Cortex of kidney (tissue), 1 donor: ENCODE data around the gene DIS3.
"Not testable (repeated sequence)": the region's sequence is repeated elsewhere in the genome, so short reads cannot be mapped to it uniquely, and the experiment has no call there.

Source experiments
- DNase-seq: peaks from one replicate; lab custom pipeline; 2025; lab: John Stamatoyannopoulos, UW

Gene DIS3, protein sequence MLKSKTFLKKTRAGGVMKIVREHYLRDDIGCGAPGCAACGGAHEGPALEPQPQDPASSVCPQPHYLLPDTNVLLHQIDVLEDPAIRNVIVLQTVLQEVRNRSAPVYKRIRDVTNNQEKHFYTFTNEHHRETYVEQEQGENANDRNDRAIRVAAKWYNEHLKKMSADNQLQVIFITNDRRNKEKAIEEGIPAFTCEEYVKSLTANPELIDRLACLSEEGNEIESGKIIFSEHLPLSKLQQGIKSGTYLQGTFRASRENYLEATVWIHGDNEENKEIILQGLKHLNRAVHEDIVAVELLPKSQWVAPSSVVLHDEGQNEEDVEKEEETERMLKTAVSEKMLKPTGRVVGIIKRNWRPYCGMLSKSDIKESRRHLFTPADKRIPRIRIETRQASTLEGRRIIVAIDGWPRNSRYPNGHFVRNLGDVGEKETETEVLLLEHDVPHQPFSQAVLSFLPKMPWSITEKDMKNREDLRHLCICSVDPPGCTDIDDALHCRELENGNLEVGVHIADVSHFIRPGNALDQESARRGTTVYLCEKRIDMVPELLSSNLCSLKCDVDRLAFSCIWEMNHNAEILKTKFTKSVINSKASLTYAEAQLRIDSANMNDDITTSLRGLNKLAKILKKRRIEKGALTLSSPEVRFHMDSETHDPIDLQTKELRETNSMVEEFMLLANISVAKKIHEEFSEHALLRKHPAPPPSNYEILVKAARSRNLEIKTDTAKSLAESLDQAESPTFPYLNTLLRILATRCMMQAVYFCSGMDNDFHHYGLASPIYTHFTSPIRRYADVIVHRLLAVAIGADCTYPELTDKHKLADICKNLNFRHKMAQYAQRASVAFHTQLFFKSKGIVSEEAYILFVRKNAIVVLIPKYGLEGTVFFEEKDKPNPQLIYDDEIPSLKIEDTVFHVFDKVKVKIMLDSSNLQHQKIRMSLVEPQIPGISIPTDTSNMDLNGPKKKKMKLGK

DNA sequence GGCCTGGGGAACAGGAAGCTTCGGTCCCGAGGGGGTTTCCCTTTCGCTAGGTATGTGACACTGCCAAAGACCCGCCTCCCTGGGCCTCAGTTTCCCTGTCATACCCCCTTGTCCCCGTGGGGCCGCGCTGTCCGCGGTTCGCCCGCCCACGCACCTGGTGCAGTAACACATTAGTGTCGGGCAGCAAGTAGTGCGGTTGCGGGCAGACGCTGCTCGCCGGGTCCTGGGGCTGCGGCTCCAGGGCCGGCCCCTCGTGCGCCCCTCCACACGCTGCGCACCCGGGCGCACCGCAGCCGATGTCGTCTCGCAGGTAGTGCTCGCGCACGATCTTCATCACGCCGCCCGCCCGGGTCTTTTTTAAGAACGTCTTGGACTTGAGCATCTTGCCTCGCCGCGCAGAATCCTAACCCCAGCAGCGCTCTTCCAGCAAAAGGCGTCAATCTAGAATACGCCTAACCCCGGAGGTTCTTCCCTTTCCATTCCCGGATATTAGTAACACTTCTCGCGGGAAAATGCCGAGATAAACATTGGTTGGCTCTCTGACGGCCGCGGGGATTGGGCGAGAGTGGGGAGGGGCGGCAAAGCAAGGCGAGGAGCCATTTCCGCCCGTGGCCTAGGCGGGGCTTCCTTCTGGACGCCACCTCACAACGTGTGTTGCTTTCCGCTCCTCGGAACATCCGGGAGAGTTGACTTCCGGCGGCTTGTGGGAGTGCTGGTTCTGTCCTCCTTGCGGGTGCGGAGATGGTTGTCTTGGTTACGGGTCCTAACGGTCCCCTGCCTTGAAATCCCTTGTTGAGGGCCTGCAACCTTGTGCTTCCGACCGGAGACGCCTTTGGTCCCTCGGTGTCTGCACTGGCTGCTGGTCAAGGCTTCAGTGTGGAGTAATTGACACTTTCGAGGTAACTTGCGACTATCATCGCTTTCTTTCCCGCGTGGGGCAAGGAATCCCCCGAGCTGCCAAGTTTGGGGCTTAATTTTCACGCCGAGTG is at the start of gene DIS3, which contains the start of gene PIBF1:
DIS3 (minus strand) TSS at position 450 of the 989 bp plus-strand sequence; CDS start at position 382, 68 bp downstream.
PIBF1 (plus strand) TSS at position 683 of the 989 bp plus-strand sequence. CDS start 1,337 bp downstream, outside the sequence.
- no peak for DNase-seq

DNA sequence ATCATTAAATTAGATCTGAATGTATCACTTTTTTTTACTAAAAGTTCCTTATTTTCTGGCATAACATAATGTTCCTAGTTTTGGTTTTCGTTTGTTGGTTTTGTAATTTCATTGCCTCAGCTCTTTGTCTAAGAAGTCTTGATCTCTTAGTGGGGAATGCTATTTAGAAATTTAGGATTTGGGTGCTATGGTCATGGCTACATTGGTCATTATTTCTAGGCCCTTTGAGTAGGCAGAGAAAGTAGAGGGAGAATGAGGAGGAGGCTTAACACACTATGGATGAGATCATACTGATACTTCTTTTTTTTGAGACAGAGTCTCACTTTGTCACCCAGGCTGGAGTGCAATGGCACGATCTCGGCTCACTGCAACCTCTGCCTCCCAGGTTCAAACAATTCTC is 42.0 kb upstream of the DIS3 start:
- DNase-seq: no peak

DNA sequence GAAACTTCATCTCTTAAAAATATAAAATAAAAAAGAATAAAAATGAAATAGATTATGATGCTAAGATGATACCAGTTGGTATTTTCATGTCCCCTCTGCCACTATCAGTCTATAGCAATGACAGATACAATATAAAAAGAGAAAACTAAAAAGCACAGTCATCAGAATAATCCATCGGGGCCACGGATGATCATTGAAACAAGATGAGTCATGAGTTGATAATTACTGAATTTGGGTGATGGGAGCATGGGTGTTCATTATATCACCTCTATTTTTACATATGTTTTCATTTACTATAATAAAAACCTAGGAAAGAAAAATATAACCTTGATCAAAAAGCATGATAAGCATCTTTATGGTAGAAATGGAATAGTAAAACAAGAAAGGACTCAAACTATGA is 41.4 kb upstream of the DIS3 start:
- DNase-seq: no peak

DNA sequence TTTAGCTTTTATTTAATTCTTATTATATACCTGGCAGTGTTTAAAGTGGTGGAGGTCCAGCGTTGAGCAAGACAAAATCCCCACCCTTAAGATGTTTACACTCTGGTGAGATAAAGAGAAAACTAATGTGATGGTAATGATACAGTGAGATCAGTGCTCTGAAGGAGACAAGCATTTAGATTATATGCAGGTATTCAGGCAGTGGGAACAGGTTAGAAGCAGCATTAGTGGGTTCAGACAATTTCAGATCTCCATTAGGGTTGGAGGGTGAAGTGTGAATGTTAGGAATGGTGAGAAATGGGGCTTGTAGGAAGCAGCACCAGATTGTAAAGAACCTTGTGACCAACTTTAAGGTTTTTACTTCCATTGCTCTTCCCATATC is 39.2 kb upstream of the DIS3 start:
- DNase-seq: no peak

DNA sequence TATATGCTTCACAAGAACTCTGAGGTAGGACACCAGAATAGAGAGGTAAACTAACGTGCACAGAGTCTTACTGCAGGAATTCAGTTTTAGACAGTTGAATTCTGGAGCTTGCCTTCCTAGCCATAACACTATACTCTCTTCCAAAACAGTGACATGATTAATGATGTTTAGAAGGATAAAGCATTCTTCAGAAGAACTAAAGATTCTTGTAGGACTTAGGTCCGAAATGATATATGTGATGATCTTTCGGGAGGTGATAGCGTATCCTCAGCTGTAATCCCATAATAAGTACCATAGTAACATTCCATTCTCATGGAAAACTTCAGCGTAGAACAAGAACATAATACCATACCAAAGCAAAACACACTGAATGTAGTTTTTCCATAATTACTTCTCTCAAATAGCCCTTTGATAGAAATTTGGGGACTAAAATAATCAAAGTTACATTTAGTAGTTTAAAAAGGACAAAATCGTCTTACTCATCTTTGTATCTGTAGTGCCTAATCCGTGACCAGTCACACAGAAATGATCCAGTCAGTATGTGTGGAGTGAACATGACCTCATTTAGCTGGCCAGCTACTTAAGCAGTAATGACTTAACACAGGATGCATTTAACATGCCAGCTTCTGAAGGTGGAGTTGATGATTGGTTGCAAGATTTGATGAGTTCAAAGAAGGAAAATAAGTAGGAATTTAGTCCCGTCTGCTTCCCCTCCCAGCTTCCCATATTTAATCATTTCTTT is 38.6 kb upstream of the DIS3 start:
- no peak for DNase-seq

DNA sequence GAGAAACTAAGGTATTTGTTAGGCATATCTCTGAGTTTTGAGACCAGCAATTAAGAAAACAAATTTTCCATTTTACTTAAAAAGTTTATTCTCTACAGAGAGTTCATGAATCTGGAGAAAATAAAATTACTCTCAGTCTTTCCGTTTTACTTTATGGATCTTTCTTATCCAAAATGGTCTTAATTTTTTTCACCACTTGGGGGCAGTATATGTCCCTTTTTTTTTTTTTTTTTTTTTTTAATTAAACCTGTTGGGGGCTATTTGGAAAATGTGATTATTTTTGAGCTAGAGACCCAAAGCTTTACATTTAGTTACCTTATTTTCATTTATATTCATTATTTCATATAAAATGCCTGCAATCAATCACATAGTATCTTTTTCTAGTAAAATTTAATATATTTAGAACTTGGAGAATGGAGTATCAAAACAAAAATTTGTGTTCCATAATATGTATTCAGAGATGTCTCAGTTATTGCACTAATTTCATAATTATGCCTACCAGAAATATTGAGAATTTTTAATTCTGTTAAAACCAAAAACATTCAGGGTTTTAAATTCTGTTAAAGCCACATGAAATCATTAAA is 27.3 kb upstream of the DIS3 start:
- DNase-seq: no peak

DNA sequence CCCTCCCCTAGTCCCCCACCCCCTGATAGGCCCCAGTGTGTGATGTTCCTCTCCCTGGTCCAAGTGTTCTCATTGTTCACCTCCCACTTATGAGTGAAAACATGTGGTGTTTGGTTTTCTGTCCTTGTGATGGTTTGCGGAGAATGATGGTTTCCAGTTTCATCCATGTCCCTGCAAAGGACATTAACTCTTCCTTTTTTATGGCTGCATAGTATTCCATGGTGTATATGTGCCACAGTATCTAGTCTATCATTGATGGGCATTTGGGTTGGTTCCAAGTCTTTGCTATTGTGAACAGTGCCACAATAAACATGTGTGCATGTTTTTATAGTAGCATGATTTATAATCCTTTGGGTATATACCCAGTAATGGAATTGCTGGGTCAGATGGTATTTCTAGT is 24.8 kb upstream of the DIS3 start:
- not testable (repeated sequence) for DNase-seq

DNA sequence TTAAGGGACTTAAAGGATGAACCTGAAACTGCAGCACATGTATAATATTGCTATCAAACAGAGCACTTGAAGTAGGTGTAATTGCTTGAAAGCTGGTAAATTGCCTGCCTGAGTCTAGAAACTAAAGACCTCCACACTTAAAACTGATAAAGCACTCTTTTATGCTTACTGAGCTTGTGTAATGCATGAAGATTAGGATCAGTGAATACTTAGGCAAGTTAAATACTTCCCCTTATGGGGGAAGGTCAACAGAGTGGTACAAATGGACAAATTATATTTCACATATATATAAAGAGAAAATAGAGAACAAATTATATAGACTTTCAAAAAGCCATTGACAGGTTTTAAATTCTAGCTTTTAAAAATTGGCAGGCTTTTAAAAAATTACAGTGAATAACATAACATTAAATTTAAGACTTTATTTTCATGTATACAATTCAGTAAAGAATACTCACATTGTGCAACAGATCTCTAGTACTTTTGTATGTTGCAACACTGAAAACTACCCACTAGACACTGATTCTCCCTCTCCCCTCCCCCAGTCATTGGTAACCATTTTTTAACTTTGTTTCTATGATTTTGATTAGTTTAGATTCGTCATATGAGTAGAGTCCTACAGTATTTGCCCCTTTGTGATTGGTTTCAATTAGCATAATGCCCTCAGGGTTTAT is 24.1 kb upstream of the DIS3 start:
- no peak for DNase-seq

DNA sequence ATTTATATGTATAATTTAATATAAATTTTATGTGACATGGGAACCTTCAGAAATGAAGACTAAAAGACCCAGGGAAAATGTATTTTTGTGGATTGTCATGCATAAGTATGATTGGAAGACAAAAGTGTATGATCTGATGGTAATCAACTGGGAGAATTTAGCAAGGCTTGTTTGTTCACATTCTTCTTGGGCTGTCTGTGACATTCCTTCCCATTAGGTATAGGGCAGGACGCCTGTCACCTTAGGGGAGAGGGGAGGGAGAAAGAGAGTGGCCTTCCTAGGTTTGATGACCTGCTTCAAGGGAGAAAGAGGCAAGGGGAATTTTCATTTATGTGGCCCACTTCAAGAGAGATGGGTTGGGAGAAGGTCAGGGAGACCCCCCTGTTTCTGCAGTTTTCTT is 22.6 kb upstream of the DIS3 start:
- DNase-seq: no peak

DNA sequence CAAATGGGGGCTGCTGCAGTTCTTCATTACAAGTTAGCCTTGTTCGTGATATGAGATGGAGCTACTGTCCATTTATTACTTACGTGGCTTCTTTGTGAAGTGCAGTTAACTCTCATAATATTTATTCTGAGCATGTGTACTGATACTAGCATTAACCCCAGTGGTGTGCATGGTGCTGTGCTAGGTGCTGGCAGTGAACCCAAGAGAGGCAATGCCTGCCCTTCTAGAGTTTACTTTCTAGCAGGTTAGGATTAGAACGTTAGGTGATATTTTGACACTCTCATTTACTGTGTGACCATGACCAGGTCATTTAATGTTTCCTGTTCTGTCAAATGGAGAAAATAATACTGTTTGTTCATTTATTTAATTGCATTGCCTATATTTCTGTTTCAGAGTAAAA is 17.1 kb upstream of the DIS3 start:
- DNase-seq: no peak

DNA sequence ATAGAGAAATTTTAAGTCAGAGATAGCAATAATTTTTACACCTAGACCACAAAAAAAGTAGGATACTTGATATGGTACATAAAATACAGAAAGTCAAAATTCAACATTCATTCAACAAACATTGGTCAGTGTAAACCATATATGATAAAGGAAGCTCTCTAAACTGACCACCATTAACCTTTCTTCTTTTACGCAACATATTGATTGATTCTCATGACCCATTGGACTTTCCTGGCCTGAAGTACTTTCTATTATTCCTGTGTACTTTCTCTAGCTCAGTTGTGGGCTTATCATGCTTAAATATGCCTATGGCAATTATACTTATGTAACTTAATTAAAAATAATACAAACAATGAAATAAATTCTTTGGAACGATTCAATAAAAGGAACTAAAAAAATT is 10.9 kb upstream of the DIS3 start:
- no peak for DNase-seq

DNA sequence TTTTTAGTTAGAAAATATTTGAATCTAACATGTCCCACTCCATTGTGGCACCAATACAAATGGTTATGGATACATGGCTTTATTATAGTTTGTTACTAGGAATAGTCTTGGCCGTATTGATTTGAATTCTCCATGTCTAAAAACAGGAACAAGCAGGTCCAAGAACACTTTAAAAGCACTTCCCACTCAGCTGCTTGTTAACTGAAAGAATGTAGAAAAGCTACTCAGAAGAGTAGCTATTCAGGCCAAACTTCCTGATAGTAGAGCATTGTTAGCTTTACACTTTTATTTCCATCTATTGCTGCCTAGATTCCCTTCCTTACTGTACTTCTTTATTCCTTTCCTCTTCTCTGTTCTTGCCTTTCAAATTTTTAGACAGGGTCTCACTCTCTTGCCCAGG is 7.1 kb upstream of the DIS3 start:
- DNase-seq: no peak

DNA sequence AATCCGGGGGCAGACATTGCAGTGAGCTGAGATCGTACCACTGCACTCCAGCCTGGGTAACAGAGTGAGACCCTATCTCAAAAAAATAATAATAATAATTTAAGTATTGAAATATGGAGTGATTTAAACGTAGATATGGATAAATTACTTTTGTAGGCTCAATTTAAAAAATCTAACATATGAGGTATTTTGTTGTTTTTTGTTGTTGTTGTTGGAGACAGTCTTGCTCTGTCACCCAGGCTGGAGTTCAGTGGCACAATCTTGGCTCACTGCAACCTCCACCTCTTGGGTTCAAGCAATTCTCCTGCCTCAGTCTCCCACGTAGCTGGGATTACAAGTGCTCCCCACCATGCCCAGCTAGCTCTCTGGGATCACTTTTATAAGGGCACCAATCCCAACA is 3.0 kb upstream of the DIS3 start:
- not testable (repeated sequence) for DNase-seq

DNA sequence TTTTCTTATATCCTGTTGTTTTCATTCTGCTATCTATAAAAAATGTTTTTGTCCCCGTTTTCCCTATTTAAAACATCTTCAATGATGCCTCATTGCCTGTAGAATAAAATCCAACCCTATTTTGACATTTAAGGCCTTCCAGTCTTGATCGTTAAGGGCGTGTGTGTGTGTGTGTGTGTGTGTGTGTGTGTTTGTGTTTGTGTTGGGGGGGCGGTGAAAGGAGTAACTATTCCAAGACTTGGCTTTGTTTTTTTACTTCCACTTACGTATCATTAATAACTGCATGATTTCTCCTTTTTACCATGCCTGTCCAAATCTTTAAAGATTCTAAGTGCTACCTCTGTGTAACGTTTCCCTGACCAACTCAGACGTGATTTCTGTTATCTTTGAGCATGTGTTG is 1.0 kb upstream of the DIS3 start:
- no peak for DNase-seq

DNA sequence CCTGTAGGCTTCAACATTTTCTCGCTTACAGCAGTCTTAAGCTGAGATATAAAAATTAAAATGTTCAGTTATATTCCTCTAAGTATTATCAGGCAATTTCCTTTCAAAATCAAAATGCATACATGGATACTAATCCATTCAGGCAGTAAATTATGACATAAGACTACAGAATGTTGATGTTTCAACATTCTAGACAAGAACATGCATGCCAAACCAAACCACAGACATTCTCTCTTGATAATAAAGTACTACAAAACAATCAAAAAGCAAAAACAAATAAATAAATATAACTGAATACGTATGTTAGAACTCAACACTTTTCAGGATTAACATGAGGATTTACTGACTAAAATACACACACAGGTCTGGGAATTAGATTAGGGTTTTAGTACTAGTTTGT is 7.7 kb downstream of the DIS3 start:
- DNase-seq: no peak

DNA sequence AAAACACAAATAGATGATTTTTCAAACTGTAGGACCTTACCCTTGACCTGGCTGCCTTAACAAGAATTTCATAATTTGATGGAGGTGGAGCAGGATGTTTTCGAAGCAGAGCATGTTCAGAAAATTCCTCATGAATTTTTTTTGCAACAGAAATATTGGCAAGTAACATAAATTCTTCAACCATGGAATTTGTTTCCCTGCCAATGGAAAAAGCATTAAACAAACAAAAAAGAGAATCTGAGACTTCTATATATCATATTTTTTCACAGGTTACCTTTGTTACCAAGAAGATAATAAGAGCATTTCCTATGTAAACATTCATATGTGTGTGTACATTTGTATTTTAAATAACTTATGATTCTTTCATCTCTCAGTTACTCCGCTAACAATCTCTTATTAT is 18.3 kb downstream of the DIS3 start:
- DNase-seq: no peak

DNA sequence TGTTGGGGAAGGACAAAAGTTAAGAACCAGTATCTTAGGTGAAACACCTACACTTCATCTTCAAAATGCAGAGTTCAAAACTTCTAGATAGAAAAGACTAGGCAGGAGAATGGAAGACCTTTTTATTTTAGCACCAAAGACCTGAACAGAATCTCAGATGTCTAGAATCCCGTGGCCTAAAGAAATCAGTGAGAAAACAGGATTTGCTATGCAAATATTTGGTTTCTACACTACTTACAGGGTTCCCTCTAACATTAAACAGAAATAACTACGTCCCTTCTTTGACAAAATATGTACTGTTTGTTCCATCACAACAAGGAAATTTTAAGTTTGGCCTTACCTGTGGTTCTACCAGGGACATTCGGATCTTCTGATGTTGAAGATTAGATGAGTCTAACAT is 21.5 kb downstream of the DIS3 start:
- DNase-seq: no peak

DNA sequence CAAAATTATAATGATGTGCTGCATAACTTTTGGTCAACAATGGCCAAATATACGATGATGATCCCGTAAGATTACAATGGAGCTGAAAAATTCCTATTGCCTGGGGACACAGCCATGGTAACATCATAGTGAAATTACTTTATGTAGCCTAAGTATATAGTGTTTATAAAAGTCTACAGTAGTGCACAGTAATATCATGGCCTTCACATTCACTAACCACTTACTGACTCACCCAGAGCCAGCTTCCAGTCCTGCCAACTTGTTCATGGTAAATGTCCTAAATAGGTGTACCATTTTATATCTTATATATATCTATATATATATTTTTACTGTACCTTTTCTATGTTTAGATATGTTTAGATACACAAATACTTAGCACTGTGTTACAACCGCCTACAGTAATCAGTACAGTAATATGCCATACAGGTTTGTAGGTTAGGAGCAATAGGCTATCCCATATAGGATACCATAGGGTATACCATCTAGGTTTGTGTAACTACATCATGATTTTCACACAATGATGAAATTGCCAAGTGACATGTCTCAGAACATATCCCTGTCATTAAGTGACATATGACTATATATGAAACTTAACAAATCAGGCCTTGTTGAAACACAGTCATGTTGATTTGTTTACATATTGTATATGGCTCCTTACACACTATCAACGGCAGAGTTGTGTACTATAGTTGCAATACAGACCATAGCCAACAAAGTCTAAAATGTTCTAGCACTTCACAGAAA is 23.7 kb downstream of the DIS3 start:
- no peak for DNase-seq

DNA sequence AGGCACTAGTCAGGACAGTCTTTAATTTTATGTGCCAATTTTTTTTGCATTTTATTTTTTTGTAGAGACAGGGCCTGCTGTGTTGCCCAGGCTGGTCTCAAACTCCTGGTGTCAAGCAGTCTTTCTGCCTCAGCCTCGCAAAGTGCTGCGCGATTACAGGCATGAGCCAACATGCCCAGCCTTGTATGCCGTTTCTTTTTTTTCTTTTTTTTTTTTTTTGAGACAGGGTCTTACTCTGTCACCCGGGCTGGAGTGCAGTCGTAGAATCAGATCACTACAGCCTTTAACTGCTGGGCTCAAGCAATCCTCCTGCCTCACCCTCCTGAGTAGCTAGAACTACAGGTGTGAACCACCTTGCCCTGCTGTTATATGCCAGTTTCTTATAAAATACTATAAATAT is 27.6 kb downstream of the DIS3 start:
- DNase-seq: no peak
